Mesothelial cell of epicardium (in vitro differentiated cells): ENCODE data around the gene FBXL5. TPM values are rescaled to one million over a fixed set of nuclear protein-coding genes. Genes with fewer than 3 reads are reported as not detected.
A peak's percentile ranks its signal among the peaks of the same experiment; 100 is the strongest.
"Not testable (repeated sequence)": the region's sequence is repeated elsewhere in the genome, so short reads cannot be mapped to it uniquely, and the experiment has no call there.

ENCODE experiments used
- DNase-seq, 2 experiments: peaks; one replicate each; pipeline ENCODE4 v3.0.0; 2021; ENCODE audit warnings: low spot score in 2 of 2; ENCODE audit not compliant: unreplicated experiment in 2 of 2
- H3K27ac Mint-ChIP-seq: 2 replicates; pipeline ENCODE4 v1.8.0; 2021; ENCODE audit warnings: mixed read lengths
- H3K27me3 Mint-ChIP-seq: 2 replicates; pipeline ENCODE4 v1.8.0; 2021; ENCODE audit warnings: low read depth, mixed read lengths
- H3K36me3 Mint-ChIP-seq: 2 replicates; pipeline ENCODE4 v1.8.0; 2021; ENCODE audit warnings: mixed read lengths
- H3K4me1 Mint-ChIP-seq: 2 replicates; pipeline ENCODE4 v1.8.0; 2021; ENCODE audit warnings: mixed read lengths
- H3K4me3 Mint-ChIP-seq: 2 replicates; pipeline ENCODE4 v1.8.0; 2021; ENCODE audit warnings: mild to moderate bottlenecking, moderate library complexity, mixed read lengths
- H3K9me3 Mint-ChIP-seq: 2 replicates; pipeline ENCODE4 v1.8.0; 2021; ENCODE audit warnings: mixed read lengths
- CTCF ChIP-seq: fragments of 200-600 bp; sonication (generic); IDR thresholded peaks from one replicate; pipeline ENCODE4 v1.5.0; 2021; ENCODE audit warnings: antibody characterized with exemption; ENCODE audit not compliant: unreplicated experiment
- total RNA-seq: library from RNA; stranded (reverse); gene quantifications from 3 replicates; pipeline ENCODE4 v1.2.1, GENCODE V29; 2021

FBXL5 gene
- total RNA-seq, 1 donor from 2014 or later: 56.5 TPM

DNA sequence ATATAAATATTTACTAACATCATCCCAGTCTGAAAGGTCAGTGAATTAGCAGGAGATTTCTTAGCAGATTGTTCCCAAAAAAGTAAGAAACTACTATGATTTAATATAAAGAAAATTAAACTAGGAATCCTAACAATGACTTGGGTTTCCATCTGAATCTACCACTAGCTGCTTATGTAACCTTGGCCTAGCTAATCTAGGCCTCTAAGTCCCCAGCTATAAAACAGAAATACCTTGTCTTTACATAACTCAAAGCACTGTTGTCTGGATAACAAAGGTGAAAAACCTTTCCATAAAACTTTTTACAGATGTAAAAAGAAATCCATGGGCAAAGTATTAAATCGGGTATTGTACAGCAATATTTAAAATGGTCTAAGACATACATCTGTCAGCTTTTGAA is 3.0 kb downstream of the FBXL5 start:
- no peaks in the 10 kb centered on the region for H3K27me3 Mint-ChIP-seq
- H3K9me3 Mint-ChIP-seq: no peaks in the 10 kb centered on the region
- no peak for TF ChIP-seq CTCF
- H3K36me3 Mint-ChIP-seq: no peaks in the 10 kb centered on the region
- H3K4me3 Mint-ChIP-seq: no peak overlapping the region
- peaks cover 51% of the 10 kb centered on the region for H3K4me1 Mint-ChIP-seq
- peak overlapping the region; percentile 97 for H3K27ac Mint-ChIP-seq
- no peak for DNase-seq

- peaks cover 47% of the 10 kb centered on the region for H3K4me1 Mint-ChIP-seq
- no peaks in the 10 kb centered on the region for H3K36me3 Mint-ChIP-seq
- no peak overlapping the region for H3K4me3 Mint-ChIP-seq
- H3K27ac Mint-ChIP-seq: peak overlapping the region; percentile 19
- no peak for DNase-seq
- H3K9me3 Mint-ChIP-seq: no peaks in the 10 kb centered on the region
- no peaks in the 10 kb centered on the region for H3K27me3 Mint-ChIP-seq
- no peak for TF ChIP-seq CTCF
Observed at GRCh38 chr4:15651676-15652075, 3.5 kb downstream of the FBXL5 start.

DNA sequence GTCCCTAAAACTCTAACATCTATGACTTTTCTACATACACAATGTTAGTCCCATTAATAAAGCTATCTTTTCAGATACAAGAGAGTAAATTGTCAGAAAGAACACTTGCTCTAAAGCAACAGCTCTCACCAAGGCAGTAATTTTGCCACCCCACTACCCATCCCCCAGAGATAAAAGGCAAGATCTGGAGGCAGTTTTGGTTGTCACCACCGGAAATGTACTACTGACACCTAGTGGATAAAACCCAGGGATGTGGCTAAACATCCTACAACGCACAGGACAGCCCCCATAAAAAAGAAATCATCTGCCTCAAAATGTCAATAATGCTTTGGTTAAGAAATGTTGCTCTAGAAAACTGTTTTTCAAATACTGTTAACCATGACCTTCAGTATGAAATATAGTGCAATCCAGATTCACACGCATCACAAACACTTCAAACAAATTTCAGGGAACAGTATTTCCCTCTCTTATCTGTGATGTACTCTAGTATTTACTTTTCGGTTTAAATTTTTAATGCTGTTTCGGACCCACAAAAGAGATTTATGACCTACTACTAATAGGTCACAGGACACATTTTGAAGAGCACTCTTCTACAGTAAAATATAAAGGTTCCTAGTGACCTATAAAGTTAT is 5.1 kb downstream of the FBXL5 start:
- peak; percentile 24 for TF ChIP-seq CTCF
- Mint-ChIP-seq H3K4me3 (no peak overlapping the region), H3K9me3 (no peaks in the 10 kb centered on the region), H3K4me1 (peaks cover 42% of the 10 kb centered on the region), H3K36me3 (no peaks in the 10 kb centered on the region), H3K27ac (peak overlapping the region; percentile 51), H3K27me3 (no peaks in the 10 kb centered on the region)
- DNase-seq: no peak

DNA sequence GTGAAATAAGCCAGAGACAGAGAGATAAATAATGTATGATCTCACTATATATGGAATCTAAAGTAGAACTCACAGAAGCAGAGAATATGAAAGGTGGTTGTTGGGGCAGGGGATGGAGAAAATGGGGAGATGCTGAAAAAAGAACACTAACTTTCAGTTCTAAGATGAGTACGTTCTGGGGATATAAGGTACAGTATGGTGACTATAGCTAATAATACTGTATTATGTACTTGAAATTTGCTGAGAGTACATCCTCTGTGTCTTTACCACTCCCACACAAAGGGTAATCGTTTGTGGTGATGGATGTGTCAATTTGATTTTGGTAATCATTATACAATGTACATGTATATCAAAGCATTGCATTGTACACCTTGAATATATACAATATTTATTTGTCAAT is 6.6 kb downstream of the FBXL5 start:
- peaks cover 33% of the 10 kb centered on the region for H3K4me1 Mint-ChIP-seq

GRCh38 chr4:15638418-15638817 is 16.7 kb downstream of the FBXL5 start:
- H3K27me3 Mint-ChIP-seq: no peaks in the 10 kb centered on the region
- peaks cover 22% of the 10 kb centered on the region for H3K36me3 Mint-ChIP-seq
- TF ChIP-seq CTCF: no peak
- H3K9me3 Mint-ChIP-seq: no peaks in the 10 kb centered on the region
- no peak overlapping the region for H3K4me3 Mint-ChIP-seq
- peaks cover 7% of the 10 kb centered on the region for H3K4me1 Mint-ChIP-seq
- H3K27ac Mint-ChIP-seq: no peak overlapping the region
- DNase-seq: no peak

More for the DNA sequence above, 6.6 kb downstream of the FBXL5 start:
- DNase-seq: no peak
- no peaks in the 10 kb centered on the region for H3K36me3 Mint-ChIP-seq
- no peaks in the 10 kb centered on the region for H3K27me3 Mint-ChIP-seq
- no peak overlapping the region for H3K4me3 Mint-ChIP-seq
- no peaks in the 10 kb centered on the region for H3K9me3 Mint-ChIP-seq
- no peak overlapping the region for H3K27ac Mint-ChIP-seq
- TF ChIP-seq CTCF: no peak

GRCh38 chr4:15636818-15637217 is 18.3 kb downstream of the FBXL5 start:
- H3K27ac Mint-ChIP-seq: peak overlapping the region; percentile 31
- peaks cover 5% of the 10 kb centered on the region for H3K9me3 Mint-ChIP-seq
- TF ChIP-seq CTCF: no peak
- H3K36me3 Mint-ChIP-seq: peaks cover 34% of the 10 kb centered on the region
- no peak overlapping the region for H3K4me3 Mint-ChIP-seq
- H3K4me1 Mint-ChIP-seq: peaks cover 6% of the 10 kb centered on the region
- H3K27me3 Mint-ChIP-seq: no peaks in the 10 kb centered on the region
- no peak for DNase-seq

DNA sequence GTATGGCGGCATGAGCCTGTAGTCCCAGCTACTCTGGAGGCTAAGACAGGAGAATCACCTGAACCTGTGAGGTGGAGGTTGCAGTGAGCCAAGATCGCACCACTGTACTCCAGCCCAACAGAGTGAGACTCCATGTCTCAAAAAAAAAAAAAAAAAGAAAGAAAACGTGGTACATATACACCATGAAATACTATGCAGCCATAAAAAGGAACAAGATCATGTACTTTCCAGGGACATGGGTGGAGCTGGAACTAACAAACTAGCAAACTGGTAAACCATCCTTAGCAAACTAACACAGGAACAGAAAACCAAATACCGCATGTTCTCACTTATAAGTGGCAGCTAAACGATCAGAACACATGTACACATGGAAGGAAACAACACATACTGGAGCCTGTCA is 37.8 kb downstream of the FBXL5 start:
- H3K9me3 Mint-ChIP-seq: peaks cover 54% of the 10 kb centered on the region
- H3K4me3 Mint-ChIP-seq, H3K27me3 Mint-ChIP-seq, H3K4me1 Mint-ChIP-seq, DNase-seq, H3K27ac Mint-ChIP-seq: not testable (repeated sequence)
- peaks cover 72% of the 10 kb centered on the region for H3K36me3 Mint-ChIP-seq

DNA sequence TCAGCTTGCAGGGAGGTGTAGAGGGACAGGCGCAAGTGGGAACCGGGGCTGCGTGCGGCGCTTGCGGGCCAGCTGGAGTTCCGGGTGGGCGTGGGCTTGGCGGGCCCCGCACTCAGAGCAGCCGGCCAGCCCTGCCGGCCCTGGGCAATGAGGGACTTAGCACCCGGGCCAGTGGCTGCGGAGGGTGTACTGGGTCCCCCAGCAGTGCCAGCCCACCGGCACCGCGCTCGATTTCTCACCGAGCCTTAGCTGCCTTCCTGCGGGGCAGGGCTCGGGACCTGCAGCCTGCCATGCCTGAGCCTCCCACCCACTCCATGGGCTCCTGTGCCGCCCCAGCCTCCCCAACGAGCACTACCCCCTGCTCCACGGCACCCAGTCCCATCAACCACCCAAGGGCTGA is 40.3 kb downstream of the FBXL5 start:
- H3K4me1 Mint-ChIP-seq, H3K27me3 Mint-ChIP-seq, DNase-seq, H3K4me3 Mint-ChIP-seq, H3K27ac Mint-ChIP-seq: not testable (repeated sequence)
- Mint-ChIP-seq H3K9me3 (peaks cover 33% of the 10 kb centered on the region), H3K36me3 (peaks cover 49% of the 10 kb centered on the region)
